Measurements from ENCODE around the gene ARMH3.

The ARMH3 gene

DNA sequence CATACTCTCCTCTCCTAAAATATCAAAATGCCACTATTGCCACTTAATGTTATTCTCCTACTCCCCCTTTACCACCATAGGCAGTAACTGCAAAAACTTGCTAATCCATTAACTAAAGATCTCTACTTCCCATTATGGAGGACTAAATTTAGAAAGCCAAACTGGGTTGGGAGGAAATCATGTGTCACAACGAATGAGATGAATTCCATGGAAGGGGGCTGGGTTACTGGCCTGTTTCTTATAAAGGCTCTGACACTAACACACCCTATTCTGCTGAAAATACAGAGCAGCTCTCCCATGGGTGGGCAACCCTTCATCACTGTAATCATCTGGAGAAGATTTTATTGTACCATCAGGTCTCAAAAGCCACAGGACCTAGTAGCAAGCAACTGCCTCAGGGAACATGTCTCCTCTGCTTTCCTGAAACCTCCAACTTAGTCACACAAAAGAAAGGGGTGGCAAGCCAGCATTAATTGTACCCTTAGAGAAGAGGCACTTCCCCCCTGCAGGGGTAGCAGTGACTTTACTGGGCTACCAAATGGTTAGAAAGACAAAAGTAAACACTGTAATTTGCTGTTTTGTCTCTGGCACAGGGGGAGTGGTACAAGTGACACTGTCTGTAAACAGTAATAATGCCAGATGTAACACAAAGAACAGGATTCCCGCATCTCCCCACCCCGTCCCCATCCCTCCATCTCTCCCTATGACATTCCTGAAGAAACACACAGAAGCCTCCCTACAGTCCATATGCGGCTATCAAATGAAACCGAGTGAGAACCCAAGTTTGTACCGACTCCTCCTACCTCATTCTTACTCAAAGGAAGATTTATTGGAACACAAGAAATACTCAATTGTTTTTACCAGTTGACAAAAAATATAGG lies 81.6 kb downstream of the ARMH3 start:
- no peak for DNase-seq

- no peak for DNase-seq
Observed at GRCh38 chr10:101972761-101973160, 83.2 kb downstream of the ARMH3 start.

GRCh38 chr10:101969412-101969922 lies 86.5 kb downstream of the ARMH3 start:
- no peak for DNase-seq

GRCh38 chr10:101968940-101969321 lies 87.0 kb downstream of the ARMH3 start:
- no peak for DNase-seq

DNA sequence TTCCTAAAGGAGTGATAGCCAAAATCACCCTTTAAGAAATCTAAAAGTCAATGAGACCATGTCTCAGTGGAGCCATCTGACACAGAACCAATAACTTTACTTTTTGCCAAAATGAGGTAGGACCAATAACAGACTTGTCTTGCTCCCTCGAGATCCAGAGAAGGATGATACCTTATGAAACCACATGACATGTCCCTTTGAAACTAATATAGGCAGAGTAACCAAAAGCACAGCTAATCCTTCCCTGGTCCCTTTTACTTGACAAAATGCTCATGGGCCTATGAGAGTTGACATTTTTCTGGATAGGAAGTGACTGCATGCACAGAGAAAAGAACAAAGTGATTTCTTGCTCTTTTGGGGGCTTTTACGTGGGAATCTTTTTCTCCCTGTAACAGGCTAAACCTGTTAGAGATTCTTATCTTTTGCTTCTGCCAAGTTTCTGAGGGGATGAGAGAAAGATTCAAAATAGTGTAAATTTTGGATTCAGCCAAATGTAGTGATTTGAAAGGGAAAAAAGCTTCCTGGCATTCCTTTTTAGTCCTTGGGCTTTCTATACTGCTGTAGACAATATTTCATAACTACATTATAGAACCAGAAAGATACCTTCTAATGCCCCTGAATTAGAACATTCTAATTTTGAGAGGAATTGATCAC lies 87.6 kb downstream of the ARMH3 start:
- no peak for DNase-seq

GRCh38 chr10:101967713-101968112 lies 88.3 kb downstream of the ARMH3 start:
- no peak for DNase-seq

GRCh38 chr10:101967119-101967518 lies 88.9 kb downstream of the ARMH3 start:
- no peak for DNase-seq

DNA sequence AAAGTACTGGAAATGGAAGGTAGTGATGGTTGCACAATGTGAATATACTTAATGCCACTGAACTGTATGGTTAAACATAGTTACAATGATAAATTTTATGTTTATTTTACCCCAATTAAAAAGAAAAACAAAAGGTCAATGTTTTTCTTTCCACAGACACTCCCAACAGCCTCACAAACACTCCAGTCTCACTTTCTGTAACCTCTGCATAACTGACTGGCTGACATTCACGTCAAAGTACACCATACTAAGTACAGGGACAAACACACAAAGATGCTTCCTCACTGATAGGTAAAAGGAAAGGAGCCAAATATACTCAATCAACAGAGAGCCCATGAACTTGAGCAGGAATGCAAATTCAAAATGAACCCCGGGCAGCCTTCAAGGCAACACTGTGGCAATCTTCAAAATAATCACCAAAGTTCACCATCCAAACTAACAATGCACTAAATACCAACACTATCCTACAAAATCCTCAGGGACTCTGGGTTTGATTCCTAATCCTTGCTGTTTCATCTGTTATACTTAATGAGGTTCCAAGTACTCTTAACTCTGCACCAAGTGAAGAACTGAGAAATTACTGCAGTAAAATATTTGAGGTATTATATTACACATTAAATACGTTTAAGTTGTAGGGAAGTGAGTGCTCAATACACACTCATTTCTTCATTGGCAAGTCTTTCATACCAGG lies 90.8 kb downstream of the ARMH3 start:
- no peak for DNase-seq

GRCh38 chr10:101961591-101962498 lies 94.1 kb downstream of the ARMH3 start:
- no peak for DNase-seq

GRCh38 chr10:101960879-101961395 lies 95.0 kb downstream of the ARMH3 start:
- DNase-seq = no peak

DNA sequence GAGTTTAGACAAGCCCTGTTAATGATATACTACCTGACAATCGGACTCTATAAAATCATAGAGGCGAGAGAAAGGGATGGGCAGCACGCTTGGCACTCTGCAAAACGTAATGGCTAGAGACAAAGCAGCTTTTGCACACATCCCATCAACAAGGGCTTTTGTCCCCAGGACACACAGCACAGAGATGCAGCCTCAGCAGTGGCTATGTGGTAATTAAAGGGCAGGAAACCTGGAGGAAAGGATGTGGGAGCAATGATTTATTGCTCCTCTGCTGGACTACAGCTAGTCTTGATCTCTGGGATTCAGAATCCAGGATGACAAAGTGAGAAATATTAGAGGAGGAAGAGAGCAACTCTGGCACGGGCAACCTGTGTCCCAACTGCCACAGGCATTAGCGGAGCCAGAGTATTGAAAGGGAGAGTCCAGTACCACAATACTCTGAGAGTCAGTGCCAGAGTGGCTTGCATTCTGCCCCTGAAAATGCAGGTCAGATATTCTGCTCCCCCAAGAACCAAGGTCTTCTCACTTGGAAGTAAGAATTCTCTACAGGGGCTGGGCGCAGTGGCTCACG lies 96.5 kb downstream of the ARMH3 start:
- no peak for DNase-seq

DNA sequence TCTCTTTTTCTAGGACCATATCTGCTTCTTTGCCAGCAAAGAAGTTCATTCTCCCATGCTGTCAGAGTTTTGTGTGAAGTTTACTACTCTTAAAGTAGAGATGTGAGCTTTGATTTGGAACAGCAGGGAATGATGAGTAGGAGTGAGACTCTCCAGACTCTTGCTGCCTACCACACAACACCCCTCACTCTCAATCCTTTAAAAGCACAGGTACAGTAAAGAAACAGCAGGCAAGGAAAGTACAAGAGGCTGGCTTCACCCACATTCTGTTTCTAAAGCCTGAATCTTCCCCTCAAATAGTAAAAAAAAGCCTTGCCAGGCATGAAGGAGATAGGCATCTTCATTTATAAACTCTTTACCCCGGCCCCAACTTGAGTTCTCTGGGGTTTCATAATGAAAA lies 97.3 kb downstream of the ARMH3 start:
- DNase-seq = no peak

DNA sequence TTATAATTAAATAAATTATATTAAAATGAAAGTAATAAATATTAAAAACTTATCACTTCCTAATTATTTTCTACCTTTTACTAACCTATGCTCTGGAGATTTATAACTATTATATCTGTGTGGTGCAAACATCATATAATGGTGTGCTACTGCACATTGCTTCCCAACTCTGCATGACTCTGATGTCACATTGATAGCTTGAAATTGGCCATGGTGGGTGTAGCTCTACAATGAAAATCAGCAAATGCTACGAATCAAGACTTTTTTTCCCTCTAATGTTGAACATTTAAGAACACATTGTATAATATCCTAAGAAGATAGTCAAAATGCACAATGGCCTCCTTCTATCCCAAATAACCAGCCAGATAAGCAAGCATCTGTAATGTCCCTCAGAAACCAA lies 99.1 kb downstream of the ARMH3 start:
- no peak for DNase-seq

DNA sequence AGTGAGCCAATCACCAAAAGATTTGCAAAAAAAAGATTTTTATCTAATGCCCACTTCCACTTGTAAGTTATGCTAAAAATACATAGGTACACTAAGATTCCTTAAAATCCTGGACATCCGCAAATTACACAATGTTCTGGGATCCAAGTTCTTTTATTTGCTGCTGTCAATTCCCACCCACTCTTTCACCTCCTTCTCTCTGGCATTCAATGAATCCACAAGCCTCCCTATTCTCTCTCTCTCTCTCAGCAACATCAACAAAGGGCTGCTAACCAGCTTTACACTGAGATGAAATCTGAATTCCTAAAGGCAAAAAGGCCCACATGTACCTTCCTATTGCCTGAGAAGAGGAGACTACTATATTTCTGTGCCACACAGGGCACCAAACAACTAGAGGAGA lies 99.9 kb downstream of the ARMH3 start:
- no peak for DNase-seq

DNA sequence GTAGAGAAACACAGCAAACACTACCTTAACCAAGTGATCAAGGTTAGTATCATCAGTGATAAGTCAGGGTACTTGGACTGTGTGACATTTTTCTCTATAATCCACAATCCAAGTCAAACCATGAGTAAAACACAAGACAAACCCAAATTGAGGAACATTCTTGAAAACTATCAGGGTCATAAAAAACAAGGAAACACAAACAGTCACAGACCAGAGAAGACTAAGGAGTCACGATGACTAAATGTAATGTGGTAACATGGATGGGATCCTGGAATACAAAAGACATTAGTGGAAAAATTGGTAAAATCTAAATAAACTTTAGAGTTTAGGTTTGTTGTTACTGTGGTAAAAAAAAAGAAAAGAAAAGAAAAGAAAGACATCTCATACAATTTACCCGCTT lies 103.8 kb downstream of the ARMH3 start:
- no peak for DNase-seq

GRCh38 chr10:101950213-101950612 lies 105.8 kb downstream of the ARMH3 start:
- no peak for DNase-seq

- DNase-seq = no peak
Observed at GRCh38 chr10:101941871-101942270, 114.1 kb downstream of the ARMH3 start.

DNA sequence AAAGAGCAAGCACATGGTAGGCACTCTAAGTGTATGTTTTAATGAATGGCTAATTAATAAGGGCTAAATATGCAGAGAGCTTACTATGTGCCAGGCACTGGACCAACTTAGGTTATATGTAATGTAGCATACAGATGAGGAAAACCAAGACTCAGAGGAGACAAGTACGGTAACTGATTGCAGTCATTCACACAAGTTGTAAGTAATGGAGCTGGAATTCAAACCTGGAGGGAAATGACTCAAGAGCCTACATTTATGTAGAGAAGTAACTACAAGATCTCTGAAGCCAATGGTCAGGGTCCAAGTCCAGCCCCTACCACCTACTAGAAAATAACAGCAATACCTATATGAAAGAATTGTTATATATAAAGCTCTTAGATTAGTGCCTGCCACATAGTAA lies 115.1 kb downstream of the ARMH3 start:
- DNase-seq = no peak

DNA sequence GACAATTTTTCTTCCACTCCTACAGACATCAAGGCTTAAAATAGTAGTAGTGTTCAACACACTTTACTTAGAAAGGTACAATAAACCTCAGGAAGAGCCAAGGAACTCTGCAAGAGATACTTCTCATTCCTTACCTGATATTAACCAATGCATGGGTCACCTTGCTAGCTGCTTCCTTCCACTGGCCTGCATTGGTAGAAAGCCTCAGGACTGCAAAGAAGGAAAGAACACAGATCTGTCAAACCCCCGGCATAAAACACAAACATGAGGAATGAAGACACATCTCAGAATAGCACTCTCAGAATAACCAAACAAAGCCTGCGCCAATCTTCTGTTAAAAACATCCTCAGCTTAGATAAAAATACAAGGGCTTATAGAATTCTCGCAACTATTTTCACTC lies 116.2 kb downstream of the ARMH3 start:
- DNase-seq = no peak

DNA sequence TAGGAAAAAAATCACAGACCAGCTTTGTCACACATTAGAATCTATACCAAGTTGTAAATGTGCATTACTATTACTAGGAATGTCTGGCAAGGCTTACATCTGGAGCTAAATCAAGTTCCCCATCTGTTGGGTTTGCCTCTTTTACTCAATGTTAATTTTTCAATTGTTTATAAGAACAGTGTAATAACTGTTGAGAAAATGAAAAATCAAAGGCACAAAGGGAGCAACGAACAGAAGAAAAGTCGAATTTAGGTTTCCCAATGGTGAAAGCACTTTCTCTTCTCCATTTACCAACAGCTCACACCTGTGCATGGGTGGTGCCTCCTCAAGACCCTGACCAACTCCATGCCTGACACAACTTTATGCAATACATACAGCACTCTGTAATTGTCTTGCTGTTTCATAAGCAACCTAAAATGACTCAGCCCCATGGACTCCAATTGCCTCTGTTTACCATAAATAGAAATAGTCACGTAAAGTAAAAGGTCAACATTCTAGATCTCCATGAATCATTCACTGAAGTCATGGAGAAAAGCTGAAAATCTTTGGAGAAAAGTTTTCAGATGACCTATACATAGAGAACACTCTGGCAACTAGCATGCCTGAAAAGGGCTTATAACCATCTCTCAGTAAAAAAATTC lies 116.8 kb downstream of the ARMH3 start:
- DNase-seq = no peak

- no peak for DNase-seq
Observed at GRCh38 chr10:101938305-101939007, 117.5 kb downstream of the ARMH3 start.

All from T1000 (cell line).